Upper lobe of right lung (tissue), 1 donor: ENCODE data around the gene RFX2. TPM values are rescaled to one million over a fixed set of nuclear protein-coding genes. Genes with fewer than 3 reads are reported as not detected.
"Not testable (repeated sequence)": the region's sequence is repeated elsewhere in the genome, so short reads cannot be mapped to it uniquely, and the experiment has no call there.

Experiments used
- ATAC-seq: fragments of 200-7000 bp; cut with Tn5 transposase; one replicate; pipeline ENCODE4 v1.9.1; 2020; ENCODE audit warnings: mild to moderate bottlenecking, moderate library complexity
- DNase-seq: peaks from one replicate; pipeline ENCODE4 v3.0.0-alpha.2; 2020
- H3K27ac ChIP-seq: fragments of 200-600 bp; one replicate; pipeline ENCODE4 v1.8.0; 2022
- H3K27me3 ChIP-seq: fragments of 200-600 bp; one replicate; pipeline ENCODE4 v1.8.0; 2022; ENCODE audit warnings: mild to moderate bottlenecking
- H3K36me3 ChIP-seq: fragments of 200-600 bp; one replicate; pipeline ENCODE4 v1.8.0; 2022
- H3K4me1 ChIP-seq: fragments of 200-600 bp; one replicate; pipeline ENCODE4 v1.8.0; 2022
- H3K4me3 ChIP-seq: fragments of 200-600 bp; one replicate; pipeline ENCODE4 v1.8.0; 2022; ENCODE audit warnings: mild to moderate bottlenecking
- H3K9me3 ChIP-seq: fragments of 200-600 bp; one replicate; pipeline ENCODE4 v1.8.0; 2022
- CTCF ChIP-seq: fragments of 200-600 bp; IDR thresholded peaks from one replicate; pipeline ENCODE4 v1.8.0; 2022; ENCODE audit warnings: antibody characterized with exemption
- intact Hi-C: fragments of 100-400 bp; cut with DNase I; formaldehyde crosslinking; loops from one replicate; pipeline ENCODE4 v1.11.0; 2022
- total RNA-seq: library from RNA; stranded (reverse); fragmentation: NEBNext Ultra II Directional; extraction: Animal tissue kit (Norgen Biotek cat#: 25700); gene quantifications from one replicate; pipeline ENCODE4 v1.2.1, GENCODE V29; 2021
- donor health status: DM: no; HTN: yes; CAD: no; lungs with severe emphysema.

The RFX2 gene
- total RNA-seq, 1 donor from 2014 or later = 11.7 TPM

- intact Hi-C loops = no loop called here
- DNase-seq = no peak
- H3K36me3 ChIP-seq = no peaks in the 10 kb centered on the region
These were observed 3.4 kb upstream of the RFX2 start for GRCh38 chr19:6113616-6114188.

DNA sequence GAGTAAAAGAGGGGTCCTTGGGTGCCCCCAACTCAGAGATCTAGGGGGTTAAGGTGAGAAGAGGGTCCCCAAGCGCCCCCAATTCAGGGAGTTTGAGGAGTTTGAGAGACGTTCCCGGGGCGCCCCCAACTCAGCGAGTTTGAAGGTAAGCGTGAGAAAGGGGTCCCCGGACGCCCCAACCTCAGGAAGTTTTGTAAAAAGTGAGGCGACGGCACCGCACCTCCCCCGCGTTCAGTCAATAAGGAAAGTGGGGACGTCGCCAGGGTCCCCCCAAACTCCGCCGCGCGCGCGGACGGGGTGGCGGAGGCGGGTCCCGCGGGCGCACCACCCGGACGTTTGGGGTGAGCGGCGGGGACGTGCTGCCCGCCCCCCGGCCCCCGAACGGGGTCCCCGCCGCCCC is 353 bp downstream of the RFX2 start:
- H3K4me3 ChIP-seq = peak overlapping the region; percentile 62
- no peaks in the 10 kb centered on the region for H3K9me3 ChIP-seq
- no peaks in the 10 kb centered on the region for H3K27me3 ChIP-seq
- ATAC-seq = no peak
- H3K36me3 ChIP-seq = no peaks in the 10 kb centered on the region
- intact Hi-C loops = no loop called here
- H3K4me1 ChIP-seq = peaks cover 13% of the 10 kb centered on the region
- TF ChIP-seq CTCF = no peak
- peak overlapping the region; percentile 83 for H3K27ac ChIP-seq
- DNase-seq = no peak

More at GRCh38 chr19:6113616-6114188, 3.4 kb upstream of the RFX2 start:
- Histone ChIP-seq H3K4me1 (peaks cover 9% of the 10 kb centered on the region), H3K4me3 (no peak overlapping the region), H3K9me3 (no peaks in the 10 kb centered on the region), H3K27ac (no peak overlapping the region), H3K27me3 (no peaks in the 10 kb centered on the region)
- TF ChIP-seq CTCF = no peak
- ATAC-seq = no peak

DNA sequence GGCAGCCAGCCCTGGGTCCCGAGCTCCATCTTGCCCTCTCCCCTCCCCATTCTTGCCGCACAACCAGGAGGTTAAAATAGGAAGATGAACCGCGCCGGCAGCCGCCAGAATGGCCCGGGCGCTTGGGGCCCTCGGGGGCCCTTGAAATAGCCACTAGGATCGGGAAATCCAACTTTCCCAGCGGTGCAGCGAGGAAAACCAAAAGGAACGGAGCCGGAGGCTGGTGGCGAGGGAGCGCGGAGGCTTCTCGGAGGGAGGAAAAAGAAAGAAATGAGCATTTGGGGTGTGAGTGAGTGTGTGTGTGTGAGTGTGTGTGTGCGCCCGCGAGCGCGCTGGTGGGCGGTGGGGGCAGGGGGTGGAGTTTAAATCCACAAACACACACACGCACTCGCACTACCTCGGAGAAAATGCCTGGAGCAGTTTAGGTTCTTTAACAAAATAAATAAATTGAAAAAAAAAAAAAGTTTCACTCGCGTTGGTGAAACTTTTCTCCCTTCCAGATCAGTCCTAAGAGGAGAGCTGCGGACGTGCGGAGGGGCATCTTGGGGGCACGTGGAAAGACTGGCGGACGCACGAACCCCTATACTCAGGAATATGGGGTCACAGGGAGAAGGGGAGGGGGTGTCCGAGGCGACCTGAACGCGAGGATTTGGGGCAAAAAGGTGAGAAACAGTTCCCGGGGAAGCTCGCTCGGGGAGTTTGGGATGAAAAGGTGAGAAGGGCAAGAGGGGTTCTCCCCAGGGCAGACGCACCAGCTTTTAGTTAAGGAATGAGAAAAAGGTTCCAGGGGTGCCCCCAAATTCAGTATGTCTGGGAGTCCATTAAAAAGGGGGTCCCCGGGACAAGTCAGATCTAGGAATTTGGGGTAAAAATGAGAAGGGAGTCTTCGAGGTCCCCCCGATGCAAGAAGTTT is 1.3 kb downstream of the RFX2 start:
- peaks cover 19% of the 10 kb centered on the region for H3K4me1 ChIP-seq
- H3K27ac ChIP-seq = peak overlapping the region; percentile 83
- no peaks in the 10 kb centered on the region for H3K27me3 ChIP-seq
- TF ChIP-seq CTCF = no peak
- peak overlapping the region; percentile 62 for H3K4me3 ChIP-seq
- intact Hi-C loops = no loop called here
- no peaks in the 10 kb centered on the region for H3K9me3 ChIP-seq
- ATAC-seq (peak; percentile 4), DNase-seq (peak; percentile 82)
- no peaks in the 10 kb centered on the region for H3K36me3 ChIP-seq

- H3K9me3 ChIP-seq, ATAC-seq, intact Hi-C loops, H3K4me3 ChIP-seq, H3K27ac ChIP-seq, H3K27me3 ChIP-seq, DNase-seq, H3K36me3 ChIP-seq: not testable (repeated sequence)
- H3K4me1 ChIP-seq = peaks cover 40% of the 10 kb centered on the region
These were observed 3.5 kb downstream of the RFX2 start for GRCh38 chr19:6106643-6107294.

DNA sequence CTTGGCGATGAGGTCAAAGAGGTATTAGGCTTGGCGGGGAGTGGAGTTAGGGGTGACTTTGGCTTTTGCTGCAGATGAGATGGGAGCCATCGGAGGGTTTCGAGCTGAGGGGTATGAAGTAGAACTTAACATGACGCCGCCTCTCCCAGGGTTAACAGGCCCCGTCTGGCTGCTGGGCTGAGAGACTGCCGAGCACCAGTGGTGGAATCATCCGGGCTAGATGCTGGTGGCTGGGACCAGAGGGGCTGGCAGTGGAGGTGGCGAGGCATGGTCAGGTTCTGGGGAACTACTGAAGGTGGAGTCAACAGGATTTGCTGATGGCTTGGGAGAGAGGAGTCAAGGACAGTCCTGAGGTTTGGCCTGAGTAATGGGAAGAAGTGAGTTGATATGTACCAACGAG is 4.9 kb downstream of the RFX2 start:
- Histone ChIP-seq H3K4me1 (peaks cover 48% of the 10 kb centered on the region), H3K36me3 (no peaks in the 10 kb centered on the region), H3K27me3 (no peaks in the 10 kb centered on the region), H3K27ac (peak overlapping the region; percentile 70), H3K9me3 (no peaks in the 10 kb centered on the region), H3K4me3 (no peak overlapping the region)
- no peak for ATAC-seq
- TF ChIP-seq CTCF = no peak
- no peak for DNase-seq
- intact Hi-C loops = no loop called here

DNA sequence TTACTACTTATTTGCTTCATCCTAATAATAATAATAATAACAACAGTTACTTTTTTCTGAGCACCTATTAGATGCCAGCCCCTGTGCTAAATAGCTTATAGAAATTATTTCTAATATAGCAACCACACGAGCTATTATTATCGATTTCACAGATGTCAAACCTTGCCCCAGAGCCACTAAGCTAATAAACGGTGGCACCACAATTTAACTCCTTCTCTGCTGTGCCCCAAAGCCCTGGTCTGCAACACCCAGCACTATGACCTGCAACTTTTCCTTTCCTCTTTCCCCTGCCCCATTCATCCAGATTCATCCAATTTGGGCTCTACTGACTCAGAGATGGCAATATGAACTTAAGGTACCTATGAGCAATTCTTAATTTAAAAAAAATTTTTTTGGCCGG is 6.4 kb downstream of the RFX2 start:
- no peaks in the 10 kb centered on the region for H3K36me3 ChIP-seq
- no peaks in the 10 kb centered on the region for H3K9me3 ChIP-seq
- no peaks in the 10 kb centered on the region for H3K27me3 ChIP-seq
- peaks cover 53% of the 10 kb centered on the region for H3K4me1 ChIP-seq
- DNase-seq (no peak), ATAC-seq (no peak)
- TF ChIP-seq CTCF = no peak
- peak overlapping the region; percentile 89 for H3K27ac ChIP-seq
- intact Hi-C loops = no loop called here
- no peak overlapping the region for H3K4me3 ChIP-seq
